Occipital lobe (tissue), 2 donors: ENCODE measurements around the gene KLHL20. TPM values are rescaled to one million over a fixed set of nuclear protein-coding genes. Genes with fewer than 3 reads are reported as not detected.
"Not testable (repeated sequence)": the region's sequence is repeated elsewhere in the genome, so short reads cannot be mapped to it uniquely, and the experiment has no call there.

Experiments used
- DNase-seq: peaks from one replicate; lab custom pipeline; 2025; lab: John Stamatoyannopoulos, UW
- total RNA-seq: library from RNA; depleted of rRNA; stranded (reverse); fragments of >200 nt; gene quantifications from one replicate; pipeline ENCODE4 v1.2.3, GENCODE V29; 2014

KLHL20 gene
- total RNA-seq, 1 donor from 2014 or later: 34.9 TPM

GRCh38 chr1:173749137-173749536 is 34.4 kb downstream of the KLHL20 start:
- no peak for DNase-seq

- DNase-seq: no peak
Measured at GRCh38 chr1:173753830-173754229, 39.0 kb downstream of the KLHL20 start.

GRCh38 chr1:173757666-173758065 is 42.9 kb downstream of the KLHL20 start:
- no peak for DNase-seq

- DNase-seq: no peak
Measured at GRCh38 chr1:173758110-173758509, 43.3 kb downstream of the KLHL20 start.

- DNase-seq: no peak
Measured at GRCh38 chr1:173758980-173759379, 44.2 kb downstream of the KLHL20 start.

- DNase-seq: not testable (repeated sequence)
Measured at GRCh38 chr1:173764331-173764730, 49.5 kb downstream of the KLHL20 start.

GRCh38 chr1:173768206-173768605 is 53.4 kb downstream of the KLHL20 start:
- no peak for DNase-seq

DNA sequence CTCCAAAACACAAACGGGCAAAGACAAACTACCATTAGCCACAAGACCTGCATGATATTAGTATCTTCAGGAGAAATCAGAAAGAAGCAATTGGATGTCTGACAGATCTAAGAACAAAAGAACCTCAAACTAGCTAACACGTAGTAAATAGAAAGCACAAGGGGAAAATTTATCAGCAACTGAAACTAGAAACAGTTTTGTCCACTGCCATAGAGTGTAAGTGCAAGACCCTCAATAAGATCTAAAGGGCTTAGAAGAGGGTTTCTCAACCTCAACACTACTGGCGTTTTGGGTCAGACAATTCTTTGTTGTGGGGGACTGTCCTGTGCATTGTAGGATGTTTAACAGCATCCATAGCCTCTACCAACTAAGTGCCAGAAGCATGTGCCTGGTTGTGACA is 54.0 kb downstream of the KLHL20 start:
- DNase-seq: no peak

GRCh38 chr1:173770330-173770729 is 55.5 kb downstream of the KLHL20 start:
- not testable (repeated sequence) for DNase-seq

GRCh38 chr1:173771560-173771959 is 56.8 kb downstream of the KLHL20 start:
- no peak for DNase-seq

- no peak for DNase-seq
Measured at GRCh38 chr1:173775578-173776226, 60.9 kb downstream of the KLHL20 start.

- no peak for DNase-seq
Measured at GRCh38 chr1:173779936-173780335, 65.2 kb downstream of the KLHL20 start.

DNA sequence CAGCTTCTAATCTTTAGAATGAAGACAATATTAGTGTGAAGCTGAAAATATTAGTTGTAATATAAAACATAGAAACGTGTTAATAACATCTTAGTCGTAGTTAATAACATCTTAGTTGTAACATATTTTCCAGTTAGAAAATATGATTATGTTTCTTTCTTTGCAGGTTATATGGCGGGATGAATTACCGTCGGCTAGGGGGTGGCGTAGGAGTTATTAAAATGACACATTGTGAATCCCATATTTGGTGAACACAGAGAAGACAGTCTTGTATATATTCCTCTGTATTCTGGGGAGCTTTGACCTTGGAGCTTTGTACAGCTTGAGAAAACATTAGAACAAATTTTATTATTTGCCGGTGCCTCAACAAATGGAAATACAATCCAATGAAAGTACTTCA is 70.2 kb downstream of the KLHL20 start:
- DNase-seq: no peak

GRCh38 chr1:173789841-173790240 is 75.1 kb downstream of the KLHL20 start:
- DNase-seq: no peak

- DNase-seq: no peak
Measured at GRCh38 chr1:173798078-173798477, 83.3 kb downstream of the KLHL20 start.

- not testable (repeated sequence) for DNase-seq
Measured at GRCh38 chr1:173799995-173800394, 85.2 kb downstream of the KLHL20 start.

DNA sequence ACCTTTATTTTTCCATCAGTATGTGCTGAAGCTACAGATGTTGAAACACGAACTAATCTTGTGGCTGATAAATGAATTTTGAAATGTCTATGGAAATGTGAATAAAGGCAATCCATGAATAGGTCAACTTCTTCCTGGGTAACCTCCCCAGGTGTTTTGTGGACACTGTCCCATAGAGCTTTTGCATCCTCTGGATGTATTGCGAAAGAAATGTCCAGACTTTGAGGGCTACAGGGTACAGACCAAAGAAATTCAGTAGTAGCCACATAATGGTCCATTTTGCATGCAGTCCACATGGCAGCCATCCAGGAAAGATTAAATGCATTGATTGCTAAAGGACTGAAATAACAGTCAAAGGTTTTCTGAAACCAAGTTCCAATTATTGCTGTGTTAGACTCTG is 88.2 kb downstream of the KLHL20 start:
- no peak for DNase-seq

DNA sequence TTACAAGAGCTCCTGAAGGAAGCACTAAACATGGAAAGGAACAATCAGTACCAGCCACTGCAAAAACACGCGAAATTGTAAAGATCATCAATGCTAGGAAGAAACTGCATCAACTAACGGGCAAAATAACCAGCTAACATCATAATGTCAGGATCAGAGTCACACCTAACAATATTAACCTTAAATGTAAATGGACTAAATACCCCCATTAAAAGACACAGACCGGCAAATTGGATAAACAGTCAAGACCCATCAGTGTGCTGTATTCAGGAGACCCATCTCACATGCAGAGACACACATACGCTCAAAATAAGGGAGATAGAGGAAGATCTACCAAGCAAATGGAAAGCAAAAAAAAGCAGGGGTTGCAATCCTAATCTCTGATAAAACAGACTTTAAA is 98.9 kb downstream of the KLHL20 start:
- DNase-seq: not testable (repeated sequence)

DNA sequence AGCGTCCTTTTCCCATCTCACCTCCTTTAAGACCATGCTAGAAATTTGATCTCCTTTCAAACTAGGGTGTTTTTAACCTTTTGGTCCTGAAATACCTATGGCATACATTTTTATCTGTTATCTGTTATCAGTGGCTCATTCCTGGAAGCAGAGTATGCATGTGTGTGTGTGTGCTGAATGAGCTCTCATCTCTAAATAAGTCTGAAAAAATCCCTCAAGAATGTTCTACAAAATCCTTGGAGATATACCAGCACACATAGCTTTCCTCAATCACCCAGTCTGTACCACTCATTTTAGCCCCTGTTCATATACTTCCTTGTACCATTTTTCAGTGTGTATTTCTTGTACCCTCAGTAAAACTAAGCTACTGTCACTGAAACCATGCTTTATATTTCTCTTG is 103.7 kb downstream of the KLHL20 start:
- DNase-seq: no peak

- DNase-seq: no peak
Measured at GRCh38 chr1:173821680-173822079, 106.9 kb downstream of the KLHL20 start.

GRCh38 chr1:173823781-173824314 is 109.1 kb downstream of the KLHL20 start:
- no peak for DNase-seq

DNA sequence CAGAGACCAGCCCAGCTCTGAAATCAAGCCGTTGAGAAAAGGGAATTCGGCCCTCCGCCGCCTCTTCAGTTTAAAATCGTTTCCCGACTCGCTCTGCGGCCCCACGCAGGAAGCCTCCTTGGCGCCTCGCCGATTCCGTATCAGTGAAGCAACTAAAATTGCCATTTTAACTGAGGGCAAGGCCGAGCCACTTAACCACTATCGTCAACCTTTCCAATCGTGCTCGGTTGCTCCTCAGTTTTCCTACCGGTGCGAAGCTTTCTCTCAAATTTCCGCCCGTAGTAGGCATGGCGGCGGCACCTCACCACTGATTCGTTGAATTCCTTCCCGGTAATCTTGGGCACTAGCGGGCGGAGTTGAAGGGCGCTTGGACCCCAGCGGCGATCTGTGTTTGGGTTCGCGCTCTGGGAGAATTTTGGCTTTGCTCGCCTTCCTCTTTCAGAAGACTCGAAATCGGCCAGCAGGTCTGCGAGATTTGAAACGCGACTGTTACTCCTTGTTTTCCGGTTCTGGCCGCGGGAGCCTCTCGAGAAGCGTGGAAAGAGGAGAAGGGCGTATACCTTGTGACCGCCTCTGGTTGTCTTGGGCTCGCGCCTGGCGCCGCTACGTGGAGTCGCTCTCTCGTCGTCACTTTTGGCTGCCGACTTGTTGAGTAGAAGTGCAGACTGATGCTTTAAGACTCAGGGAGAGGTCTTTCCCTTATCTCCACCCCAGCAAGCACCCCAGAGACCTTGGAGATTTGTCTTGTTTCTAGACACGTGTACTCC is 109.7 kb downstream of the KLHL20 start, which contains the start of the genes CENPL and DARS2:
Gene CENPL, minus strand, starts transcription at position 569 of the 767 bp plus-strand sequence. CDS start 13,584 bp downstream, outside the sequence.
Gene DARS2, plus strand, starts transcription at position 359 of the 767 bp plus-strand sequence. CDS start 557 bp downstream, outside the sequence.
- DNase-seq: peak; percentile 94
